ENCODE data around the gene EFNA4. TPM values are rescaled to one million over a fixed set of nuclear protein-coding genes. Genes with fewer than 3 reads are reported as not detected.
A peak's percentile ranks its signal among the peaks of the same experiment; 100 is the strongest.

Gene EFNA4
- polyA plus RNA-seq, 1 donor (not counting 4 experiments of a cell fraction or from before 2014, with no cell fraction given): 7.6 TPM

- Histone ChIP-seq H3K9me1 (ENCODE audit: control insufficient read depth, extremely low read depth, insufficient read depth, low read length) (no peaks in the 10 kb centered on the region), H3K27ac (ENCODE audit: control insufficient read depth, insufficient read depth, low read length) (no peak overlapping the region), H3K4me2 (ENCODE audit: control insufficient read depth, extremely low read depth, insufficient read depth, low read depth, low read length) (no peak overlapping the region), H3K9ac (ENCODE audit: control insufficient read depth, extremely low read depth, insufficient read depth, low read length) (no peak overlapping the region), H4K20me1 (ENCODE audit: control insufficient read depth, extremely low read depth, insufficient read depth, low read length) (no peaks in the 10 kb centered on the region), H3K4me1 (ENCODE audit: control insufficient read depth, extremely low read depth, insufficient read depth, low read length) (peaks cover 43% of the 10 kb centered on the region), H3K27me3 (ENCODE audit: control insufficient read depth, extremely low read depth, insufficient read depth, low read length) (peaks cover 34% of the 10 kb centered on the region), H3K79me2 (ENCODE audit: control insufficient read depth, insufficient read depth, low read length) (no peaks in the 10 kb centered on the region), H3K9me3 (ENCODE audit: control insufficient read depth, low read depth, low read length) (no peaks in the 10 kb centered on the region), H2AFZ (ENCODE audit: control insufficient read depth, low read length) (no peak overlapping the region), H3K36me3 (ENCODE audit: control insufficient read depth in 2 of 2, extremely low read depth in 1 of 2, insufficient read depth in 2 of 2, low read length in 2 of 2) (no peaks in the 10 kb centered on the region), H3K4me3 (ENCODE audit: control insufficient read depth in 2 of 3, extremely low read depth in 1 of 3, insufficient read depth in 2 of 3, low read depth in 1 of 3, low read length in 3 of 3) (no peak overlapping the region)
- FAIRE-seq (no peak), DNase-seq (ENCODE audit: low read depth, low spot score) (no peak)
- TF ChIP-seq CTCF (optimal IDR thresholded peaks at IDR 0.05 in 1 of 3, IDR thresholded peaks at IDR 0.05 in 1 of 3, conservative IDR thresholded peaks at IDR 0.05 in 1 of 3; ENCODE audit: extremely low read depth in 1 of 3, insufficient read depth in 2 of 3, low read length in 3 of 3) (no peak), EZH2 (IDR thresholded peaks at IDR 0.05; ENCODE audit: low read length) (no peak)
- dilution Hi-C loops (cut with MboI; ENCODE audit: extremely low pct_ligation_motif_present, low sequenced_read_pairs): no loop called here
Measured at GRCh38 chr1:155077346-155077745, 13.8 kb downstream of the EFNA4 start.

- H3K27me3 ChIP-seq (ENCODE audit: control insufficient read depth, extremely low read depth, insufficient read depth, low read length): peaks cover 38% of the 10 kb centered on the region
- peak overlapping the region; percentile 78 for H3K4me2 ChIP-seq (ENCODE audit: control insufficient read depth, extremely low read depth, insufficient read depth, low read depth, low read length)
- H3K9me3 ChIP-seq (ENCODE audit: control insufficient read depth, low read depth, low read length): no peaks in the 10 kb centered on the region
- H2AFZ ChIP-seq (ENCODE audit: control insufficient read depth, low read length): no peak overlapping the region
- H3K9ac ChIP-seq (ENCODE audit: control insufficient read depth, extremely low read depth, insufficient read depth, low read length): no peak overlapping the region
- H3K36me3 ChIP-seq (ENCODE audit: control insufficient read depth in 2 of 2, extremely low read depth in 1 of 2, insufficient read depth in 2 of 2, low read length in 2 of 2): no peaks in the 10 kb centered on the region
- H3K4me1 ChIP-seq (ENCODE audit: control insufficient read depth, extremely low read depth, insufficient read depth, low read length): peaks cover 48% of the 10 kb centered on the region
- peak overlapping the region in 1 of 3 experiments; percentile 7 for H3K4me3 ChIP-seq (ENCODE audit: control insufficient read depth in 2 of 3, extremely low read depth in 1 of 3, insufficient read depth in 2 of 3, low read depth in 1 of 3, low read length in 3 of 3)
- no peak for TF ChIP-seq CTCF (optimal IDR thresholded peaks at IDR 0.05 in 1 of 3, IDR thresholded peaks at IDR 0.05 in 1 of 3, conservative IDR thresholded peaks at IDR 0.05 in 1 of 3; ENCODE audit: extremely low read depth in 1 of 3, insufficient read depth in 2 of 3, low read length in 3 of 3)
- H3K27ac ChIP-seq (ENCODE audit: control insufficient read depth, insufficient read depth, low read length): no peak overlapping the region
- dilution Hi-C loops (cut with MboI; ENCODE audit: extremely low pct_ligation_motif_present, low sequenced_read_pairs): no loop called here
- no peak for DNase-seq (ENCODE audit: low read depth, low spot score)
- no peak for FAIRE-seq
- H3K9me1 ChIP-seq (ENCODE audit: control insufficient read depth, extremely low read depth, insufficient read depth, low read length): no peaks in the 10 kb centered on the region
- H4K20me1 ChIP-seq (ENCODE audit: control insufficient read depth, extremely low read depth, insufficient read depth, low read length): no peaks in the 10 kb centered on the region
- H3K79me2 ChIP-seq (ENCODE audit: control insufficient read depth, insufficient read depth, low read length): no peaks in the 10 kb centered on the region
Measured at GRCh38 chr1:155077758-155078445, 14.4 kb downstream of the EFNA4 start.

Measured in keratinocyte (primary cell).